ENCODE data around the gene AUP1.

The AUP1 gene

GRCh38 chr2:74555610-74556103 is 26.2 kb upstream of the AUP1 start:
- peaks cover 18% of the 10 kb centered on the region for H3K36me3 ChIP-seq
- no peaks in the 10 kb centered on the region for H3K9me3 ChIP-seq
- H3K27ac ChIP-seq = peak overlapping the region; percentile 85
- H3K4me1 ChIP-seq (ENCODE audit: control insufficient read depth in 1 of 2, insufficient read depth in 1 of 2, low read depth in 1 of 2, low read length in 1 of 2) = peaks cover 65 to 69% of the 10 kb centered on the region in 2 experiments
- H3K4me3 ChIP-seq (ENCODE audit: low read depth in 1 of 2, low read length in 1 of 2) = peak overlapping the region; percentile 92 to 97
- no peak for TF ChIP-seq CTCF (IDR thresholded peaks at IDR 0.05)
- no peaks in the 10 kb centered on the region for H3K27me3 ChIP-seq

GRCh38 chr2:74554820-74555531 is 25.5 kb upstream of the AUP1 start:
- Histone ChIP-seq H3K36me3 (peaks cover 18% of the 10 kb centered on the region), H3K27me3 (no peaks in the 10 kb centered on the region), H3K4me1 (ENCODE audit: control insufficient read depth in 1 of 2, insufficient read depth in 1 of 2, low read depth in 1 of 2, low read length in 1 of 2) (peaks cover 58 to 65% of the 10 kb centered on the region in 2 experiments)

GRCh38 chr2:74553892-74554819 is 24.6 kb upstream of the AUP1 start, which contains the start of the genes DOK1 and LOXL3:
Gene DOK1 (plus strand): TSS chr2:74554720. CDS start chr2:74554755, 35 bp downstream.
Gene LOXL3 (minus strand): TSS chr2:74553942. CDS start chr2:74552634, 1,308 bp downstream.
- H3K27ac ChIP-seq = peak within 1 kb of the TSS; percentile 85
- peak; percentile 3 for TF ChIP-seq CTCF (IDR thresholded peaks at IDR 0.05)
- H3K9me3 ChIP-seq = no peaks in the 10 kb centered on the region
- peak within 1 kb of the TSS; percentile 92 to 97 for H3K4me3 ChIP-seq (ENCODE audit: low read depth in 1 of 2, low read length in 1 of 2)
- H3K36me3 ChIP-seq = peaks cover 18% of the 10 kb centered on the region
- H3K27me3 ChIP-seq = peaks cover 6% of the 10 kb centered on the region
- peaks cover 57 to 65% of the 10 kb centered on the region in 2 experiments for H3K4me1 ChIP-seq (ENCODE audit: control insufficient read depth in 1 of 2, insufficient read depth in 1 of 2, low read depth in 1 of 2, low read length in 1 of 2)

More at GRCh38 chr2:74554820-74555531, 25.5 kb upstream of the AUP1 start:
- TF ChIP-seq CTCF (IDR thresholded peaks at IDR 0.05) = peak; percentile 16
- H3K9me3 ChIP-seq = no peaks in the 10 kb centered on the region
- peak overlapping the region; percentile 85 for H3K27ac ChIP-seq
- peak overlapping the region; percentile 92 to 97 for H3K4me3 ChIP-seq (ENCODE audit: low read depth in 1 of 2, low read length in 1 of 2)

- Histone ChIP-seq H3K27me3 (peaks cover 15% of the 10 kb centered on the region), H3K4me3 (ENCODE audit: low read depth in 1 of 2, low read length in 1 of 2) (peak overlapping the region; percentile 92 to 97), H3K9me3 (no peaks in the 10 kb centered on the region), H3K4me1 (ENCODE audit: control insufficient read depth in 1 of 2, insufficient read depth in 1 of 2, low read depth in 1 of 2, low read length in 1 of 2) (peaks cover 56 to 65% of the 10 kb centered on the region in 2 experiments), H3K36me3 (peaks cover 18% of the 10 kb centered on the region), H3K27ac (peak overlapping the region; percentile 85)
- no peak for TF ChIP-seq CTCF (IDR thresholded peaks at IDR 0.05)
Measured at GRCh38 chr2:74552914-74553811, 23.7 kb upstream of the AUP1 start.
